B cell (primary cell): ENCODE data around the gene DNAI2.

Source experiments
- EZH2 ChIP-seq: IDR thresholded peaks from 2 replicates; pipeline ENCODE4 v1.6.1; 2012; ENCODE audit warnings: borderline replicate concordance, low read depth, mild to moderate bottlenecking, moderate library complexity, low read length; ENCODE audit not compliant: insufficient read depth, poor library complexity, severe bottlenecking
- TF ChIP-seq, protein P1 (sequence below): fragments of 200-600 bp; IDR thresholded peaks from one replicate; pipeline ENCODE4 v1.8.0; 2022; ENCODE audit warnings: antibody characterized with exemption, mild to moderate bottlenecking

DNA sequence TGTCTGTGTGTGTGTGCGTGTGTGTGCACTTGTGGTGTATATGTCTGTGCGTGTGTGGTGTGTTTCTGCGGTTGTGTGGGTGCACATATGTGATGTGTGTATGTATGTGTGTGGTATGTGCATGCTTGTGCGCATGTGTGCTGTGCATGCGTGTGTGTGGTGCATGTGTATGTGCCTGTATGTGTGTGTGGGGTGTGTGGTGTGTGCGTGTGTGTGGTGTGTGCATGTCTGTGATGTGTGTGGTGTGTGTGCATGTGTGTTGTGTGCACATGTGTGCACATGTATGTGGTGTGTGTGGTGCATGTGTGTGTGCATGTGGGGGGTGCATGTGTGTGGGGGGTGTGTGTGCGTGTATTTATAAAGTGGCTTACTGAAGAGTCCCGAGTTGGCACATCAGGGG, 23.0 kb upstream of the DNAI2 start:
- TF ChIP-seq, protein P1, sequence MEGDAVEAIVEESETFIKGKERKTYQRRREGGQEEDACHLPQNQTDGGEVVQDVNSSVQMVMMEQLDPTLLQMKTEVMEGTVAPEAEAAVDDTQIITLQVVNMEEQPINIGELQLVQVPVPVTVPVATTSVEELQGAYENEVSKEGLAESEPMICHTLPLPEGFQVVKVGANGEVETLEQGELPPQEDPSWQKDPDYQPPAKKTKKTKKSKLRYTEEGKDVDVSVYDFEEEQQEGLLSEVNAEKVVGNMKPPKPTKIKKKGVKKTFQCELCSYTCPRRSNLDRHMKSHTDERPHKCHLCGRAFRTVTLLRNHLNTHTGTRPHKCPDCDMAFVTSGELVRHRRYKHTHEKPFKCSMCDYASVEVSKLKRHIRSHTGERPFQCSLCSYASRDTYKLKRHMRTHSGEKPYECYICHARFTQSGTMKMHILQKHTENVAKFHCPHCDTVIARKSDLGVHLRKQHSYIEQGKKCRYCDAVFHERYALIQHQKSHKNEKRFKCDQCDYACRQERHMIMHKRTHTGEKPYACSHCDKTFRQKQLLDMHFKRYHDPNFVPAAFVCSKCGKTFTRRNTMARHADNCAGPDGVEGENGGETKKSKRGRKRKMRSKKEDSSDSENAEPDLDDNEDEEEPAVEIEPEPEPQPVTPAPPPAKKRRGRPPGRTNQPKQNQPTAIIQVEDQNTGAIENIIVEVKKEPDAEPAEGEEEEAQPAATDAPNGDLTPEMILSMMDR: no peak
- TF ChIP-seq EZH2: no peak
